ENCODE results near the gene CLCN4.

Gene CLCN4

DNA sequence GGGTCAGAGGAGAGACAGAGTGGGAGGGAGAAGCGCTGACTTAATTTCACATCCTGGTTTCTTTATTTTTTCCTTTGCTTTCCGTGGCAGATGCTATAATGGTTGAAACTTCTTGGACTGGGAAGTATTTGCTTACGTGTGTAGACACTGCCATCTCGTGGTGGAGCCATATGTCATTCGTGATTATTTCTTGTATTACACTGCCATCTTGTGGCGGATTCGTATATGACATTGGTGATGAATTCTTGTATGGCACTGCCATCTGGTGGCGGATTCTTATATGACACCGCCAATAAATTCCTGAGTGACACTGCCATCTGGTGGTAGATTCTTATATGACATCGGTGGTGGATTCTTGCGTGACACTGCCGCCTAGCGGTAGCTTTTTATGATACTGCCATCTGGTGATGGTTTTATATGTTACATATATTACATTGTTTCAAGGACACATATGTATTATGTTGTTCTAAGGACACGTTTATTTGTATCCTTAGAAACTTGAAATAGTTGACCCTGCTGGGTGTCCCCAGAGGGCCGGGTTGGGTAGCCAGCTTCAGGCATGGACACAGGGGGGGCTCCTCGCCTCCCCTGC is 37.3 kb upstream of the CLCN4 start:
- H3K4me3 ChIP-seq (ENCODE audit: low read depth, low read length) = no peak overlapping the region
- peak; percentile 90 for DNase-seq (ENCODE audit: low read depth)

DNA sequence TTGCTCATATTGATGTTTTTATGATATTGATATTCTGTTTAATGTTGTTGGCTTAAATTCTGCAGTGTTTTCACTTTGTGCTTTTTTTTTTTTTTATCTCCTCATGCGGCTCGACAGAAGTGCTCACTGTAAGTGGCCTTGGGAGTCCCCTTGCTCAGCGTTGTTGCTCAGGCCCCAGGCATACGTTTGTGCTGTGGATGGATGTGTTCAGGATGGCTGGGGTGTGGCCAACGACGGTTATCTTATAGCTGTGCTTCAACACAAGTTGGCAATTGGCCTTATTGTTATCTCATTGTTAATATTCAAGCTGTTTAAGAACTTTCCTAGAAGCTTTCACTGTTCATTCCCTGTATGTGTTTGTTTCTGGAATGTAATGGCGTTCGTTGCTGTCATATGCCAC is 36.4 kb upstream of the CLCN4 start:
- TF ChIP-seq, protein P1, sequence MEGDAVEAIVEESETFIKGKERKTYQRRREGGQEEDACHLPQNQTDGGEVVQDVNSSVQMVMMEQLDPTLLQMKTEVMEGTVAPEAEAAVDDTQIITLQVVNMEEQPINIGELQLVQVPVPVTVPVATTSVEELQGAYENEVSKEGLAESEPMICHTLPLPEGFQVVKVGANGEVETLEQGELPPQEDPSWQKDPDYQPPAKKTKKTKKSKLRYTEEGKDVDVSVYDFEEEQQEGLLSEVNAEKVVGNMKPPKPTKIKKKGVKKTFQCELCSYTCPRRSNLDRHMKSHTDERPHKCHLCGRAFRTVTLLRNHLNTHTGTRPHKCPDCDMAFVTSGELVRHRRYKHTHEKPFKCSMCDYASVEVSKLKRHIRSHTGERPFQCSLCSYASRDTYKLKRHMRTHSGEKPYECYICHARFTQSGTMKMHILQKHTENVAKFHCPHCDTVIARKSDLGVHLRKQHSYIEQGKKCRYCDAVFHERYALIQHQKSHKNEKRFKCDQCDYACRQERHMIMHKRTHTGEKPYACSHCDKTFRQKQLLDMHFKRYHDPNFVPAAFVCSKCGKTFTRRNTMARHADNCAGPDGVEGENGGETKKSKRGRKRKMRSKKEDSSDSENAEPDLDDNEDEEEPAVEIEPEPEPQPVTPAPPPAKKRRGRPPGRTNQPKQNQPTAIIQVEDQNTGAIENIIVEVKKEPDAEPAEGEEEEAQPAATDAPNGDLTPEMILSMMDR (conservative IDR thresholded peaks at IDR 0.05; ENCODE audit: low read depth, low read length) = no peak
- DNase-seq (ENCODE audit: low read depth) = no peak
- no peak overlapping the region for H3K4me3 ChIP-seq (ENCODE audit: low read depth, low read length)

More for the DNA sequence above, 37.3 kb upstream of the CLCN4 start:
- TF ChIP-seq, protein P1 (conservative IDR thresholded peaks at IDR 0.05; ENCODE audit: low read depth, low read length) = peak; percentile 87

DNA sequence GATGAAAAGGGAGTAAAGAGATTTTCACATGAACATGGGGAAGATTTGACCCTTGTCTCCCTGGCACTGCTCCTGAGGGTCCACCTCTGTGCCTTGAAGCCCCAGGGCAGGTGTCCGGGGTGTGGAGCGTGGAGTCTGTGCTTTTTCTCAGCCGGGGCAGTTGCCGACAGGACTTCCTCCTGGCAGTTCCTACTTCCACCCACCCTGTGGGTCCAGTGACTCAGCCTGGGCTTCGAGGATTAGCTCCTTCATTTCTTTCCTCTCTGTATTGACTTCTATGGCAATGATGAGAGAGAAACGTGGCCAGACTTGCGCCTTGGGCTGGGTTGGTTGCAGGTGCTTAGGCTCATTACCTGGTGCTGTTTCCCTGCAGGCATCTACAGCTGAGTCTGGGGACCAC is 35.9 kb upstream of the CLCN4 start:
- TF ChIP-seq, protein P1 (conservative IDR thresholded peaks at IDR 0.05; ENCODE audit: low read depth, low read length) = no peak
- H3K4me3 ChIP-seq (ENCODE audit: low read depth, low read length) = no peak overlapping the region
- DNase-seq (ENCODE audit: low read depth) = no peak

DNA sequence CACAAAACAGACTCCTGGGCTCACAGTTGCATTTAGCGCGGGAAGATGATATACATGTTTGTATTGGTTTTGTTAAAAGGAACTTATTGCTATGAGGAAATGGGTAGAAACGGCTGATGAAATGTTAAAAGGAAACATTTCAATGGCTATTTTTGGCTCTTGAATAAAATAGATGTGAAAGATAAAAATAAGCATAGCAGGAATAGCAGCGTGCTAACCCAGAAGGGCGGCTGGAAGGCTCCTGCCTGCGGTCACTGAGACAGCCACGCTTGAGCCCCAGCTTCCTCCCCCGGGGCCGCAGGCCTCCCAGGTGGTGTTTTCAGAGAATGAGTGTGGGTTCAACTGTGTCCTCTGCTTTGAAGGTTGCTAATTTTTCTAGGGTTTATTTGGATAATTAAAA is 35.0 kb upstream of the CLCN4 start:
- no peak overlapping the region for H3K4me3 ChIP-seq (ENCODE audit: low read depth, low read length)
- TF ChIP-seq, protein P1 (conservative IDR thresholded peaks at IDR 0.05; ENCODE audit: low read depth, low read length) = no peak
- peak; percentile 13 for DNase-seq (ENCODE audit: low read depth)

DNA sequence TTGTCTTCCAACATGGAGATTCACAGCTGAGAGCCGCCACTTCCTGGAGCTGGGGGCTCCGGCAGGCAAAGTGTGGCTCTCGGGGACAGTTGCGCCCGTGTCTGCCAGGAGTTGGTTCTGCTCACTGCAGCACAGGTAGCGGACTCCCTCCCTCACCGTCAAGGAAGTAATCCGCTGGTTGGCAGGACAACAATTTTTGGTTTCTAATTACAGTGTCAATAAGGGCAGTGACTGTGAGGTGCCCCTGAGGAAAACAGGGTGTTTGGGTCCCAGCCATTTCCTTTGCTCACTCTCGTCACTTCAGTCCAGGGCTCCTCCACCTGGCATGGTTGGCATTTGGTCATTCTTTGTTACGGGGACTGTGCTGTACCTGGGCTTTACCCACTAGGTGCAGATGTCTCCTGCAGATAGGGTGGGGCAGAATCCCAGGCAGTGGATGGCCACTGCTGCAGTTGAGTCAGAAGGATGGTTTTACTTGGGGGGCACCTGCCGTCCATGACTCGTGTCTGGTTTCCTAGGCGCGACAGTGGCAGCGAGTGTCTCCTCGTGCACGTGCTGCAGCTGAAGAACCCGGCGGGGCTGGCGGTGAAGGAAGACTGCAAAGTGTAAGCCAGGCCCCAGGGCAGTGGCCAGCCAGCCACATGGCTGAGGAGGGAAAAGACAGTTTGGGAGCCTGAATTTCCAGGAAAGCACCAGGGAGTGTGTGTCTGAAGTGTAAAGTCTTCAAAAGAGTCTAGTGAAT is 32.1 kb upstream of the CLCN4 start:
- no peak for DNase-seq (ENCODE audit: low read depth)
- no peak overlapping the region for H3K4me3 ChIP-seq (ENCODE audit: low read depth, low read length)
- TF ChIP-seq, protein P1 (conservative IDR thresholded peaks at IDR 0.05; ENCODE audit: low read depth, low read length) = no peak

DNA sequence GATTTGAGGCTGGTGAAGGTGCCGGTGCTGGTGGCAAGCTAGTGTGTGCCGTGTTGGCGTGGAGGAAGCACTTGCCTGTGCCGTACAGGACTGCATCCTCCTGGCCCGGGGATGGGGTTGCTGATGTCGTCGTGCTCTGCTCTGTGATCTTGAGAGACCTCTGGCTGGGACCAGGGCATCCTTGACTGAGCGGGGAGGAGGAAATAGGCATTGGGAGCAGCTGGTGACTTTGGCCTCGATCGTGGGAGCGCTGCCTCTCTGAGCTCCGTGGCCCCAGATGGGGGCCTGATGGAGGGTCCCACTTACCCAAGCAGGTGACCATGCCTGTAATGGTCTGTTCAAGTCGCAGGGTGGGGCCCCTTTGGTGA is 31.5 kb upstream of the CLCN4 start:
- DNase-seq (ENCODE audit: low read depth) = no peak
- no peak overlapping the region for H3K4me3 ChIP-seq (ENCODE audit: low read depth, low read length)
- TF ChIP-seq, protein P1 (conservative IDR thresholded peaks at IDR 0.05; ENCODE audit: low read depth, low read length) = no peak

DNA sequence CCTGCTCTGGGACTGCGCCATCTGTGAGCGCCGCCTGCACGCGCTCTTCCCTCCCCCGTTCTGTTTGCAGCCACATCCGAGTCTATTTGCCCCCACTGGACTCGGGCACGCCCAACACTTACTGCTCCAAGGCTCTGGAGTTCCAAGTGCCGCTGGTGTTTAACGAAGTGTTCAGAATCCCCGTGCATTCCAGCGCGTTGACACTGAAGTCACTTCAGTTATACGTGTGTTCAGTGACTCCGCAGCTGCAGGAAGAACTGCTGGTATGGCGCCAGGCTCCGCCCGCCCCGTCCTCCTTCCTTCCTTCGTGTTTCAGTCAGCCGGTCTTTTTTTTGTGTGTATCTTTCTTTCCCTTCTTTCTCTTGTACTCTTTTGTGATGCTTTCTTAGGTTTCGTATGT is 30.7 kb upstream of the CLCN4 start:
- TF ChIP-seq, protein P1 (conservative IDR thresholded peaks at IDR 0.05; ENCODE audit: low read depth, low read length) = no peak
- no peak overlapping the region for H3K4me3 ChIP-seq (ENCODE audit: low read depth, low read length)
- no peak for DNase-seq (ENCODE audit: low read depth)
